HCT116 (cell line): ENCODE measurements around the gene RPRM. TPM values are rescaled to one million over a fixed set of nuclear protein-coding genes. Genes with fewer than 3 reads are reported as not detected.

Experiments used
- ATAC-seq: fragments of 200-7000 bp; cut with Tn5 transposase; 2 replicates; pipeline ENCODE4 v1.9.1; 2020; ENCODE audit warnings: mild to moderate bottlenecking, moderate library complexity
- Bru-seq: library from RNA; stranded (reverse); fragments of 400-500 nt; gene quantifications from one replicate; lab custom pipeline; 2021; lab: Mats Ljungman, UMichigan
- BruChase-seq, 2 experiments: library from RNA; stranded (reverse); fragments of 400-500 nt; gene quantifications; one replicate each; lab custom pipeline; 2021; lab: Mats Ljungman, UMichigan
- BruUV-seq: library from RNA; stranded (reverse); fragments of 400-500 nt; replicated peaks from 2 replicates; lab custom pipeline; 2021; lab: Mats Ljungman, UMichigan
- CTCF ChIA-PET: fragments of 300-600 bp; sonication (Branson Sonifier 250); formaldehyde crosslinking; loops from one replicate; lab custom pipeline; 2021; ENCODE audit warnings: antibody characterized with exemption; lab: Charles Lee
- POLR2A ChIA-PET: fragments of 300-600, 350-600 bp; sonication (Branson Sonifier 250); formaldehyde crosslinking; loops from one replicate; lab custom pipeline; 2021; ENCODE audit warnings: antibody characterized with exemption; lab: Charles Lee
- RAD21 ChIA-PET, 2 experiments: fragments of 300-600 bp; sonication (Branson Sonifier 250); formaldehyde crosslinking; loops; one replicate each; lab custom pipeline; 2023; ENCODE audit warnings: low total read pairs in 2 of 2; ENCODE audit not compliant: uncharacterized antibody in 2 of 2, unreplicated experiment in 2 of 2, low non-redundant PET in 1 of 2; lab: Charles Lee
- DNase-seq: peaks from one replicate; pipeline ENCODE4 v3.0.0-alpha.2; 2010; ENCODE audit warnings: low read depth, low spot score
- H2AFZ ChIP-seq: fragments of 200-600 bp; shearing (Covaris generic), sonication (generic); 2 replicates; pipeline ENCODE4 v1.6.1; 2017; ENCODE audit warnings: low read depth, mixed run types, mixed read lengths, antibody characterized with exemption, low read length; ENCODE audit not compliant: poor library complexity, severe bottlenecking
- H3K27ac ChIP-seq: 2 replicates; pipeline ENCODE4 v1.5.1; 2012; ENCODE audit warnings: low read depth, low read length
- H3K27me3 ChIP-seq: fragments of 200-600 bp; sonication (generic); 2 replicates; pipeline ENCODE4 v1.6.1; 2016; ENCODE audit warnings: mixed run types, low read length, mixed read lengths; ENCODE audit not compliant: insufficient read depth
- H3K36me3 ChIP-seq, 2 experiments: fragments of 200-500 bp in 1 of 2; fragments of 200-600 bp in 1 of 2; sonication (Bioruptor generic) in 1 of 2; sonication (generic) in 1 of 2; 2 replicates each; pipeline versions ENCODE4 v1.5.1 to v1.6.1; 2014 to 2016; ENCODE audit warnings: low read length in 2 of 2, inconsistent platforms in 1 of 2, mixed read lengths in 1 of 2, mixed run types in 1 of 2; ENCODE audit not compliant: insufficient read depth in 2 of 2, control insufficient read depth in 1 of 2
- H3K4me1 ChIP-seq, 2 experiments: fragments of 200-600 bp in 1 of 2; sonication (generic) in 1 of 2; 2 replicates each; pipeline versions ENCODE4 v1.5.1 to v1.6.1; 2012 to 2017; ENCODE audit warnings: low read length in 2 of 2, inconsistent platforms in 1 of 2, mild to moderate bottlenecking in 1 of 2, mixed read lengths in 1 of 2, mixed run types in 1 of 2, moderate library complexity in 1 of 2; ENCODE audit not compliant: insufficient read depth in 2 of 2, control insufficient read depth in 1 of 2
- H3K4me2 ChIP-seq: fragments of 200-600 bp; sonication (generic); 2 replicates; pipeline ENCODE4 v1.6.1; 2017; ENCODE audit warnings: mixed run types, low read length, mixed read lengths
- H3K4me3 ChIP-seq, 2 experiments: fragments of 200-600 bp in 1 of 2; sonication (generic) in 1 of 2; replicated peaks in 1 of 2; 2 replicates each; pipeline ENCODE4 v1.5.1; 2011 to 2016; ENCODE audit warnings: low read length in 2 of 2, control low read depth in 1 of 2, low read depth in 1 of 2, mild to moderate bottlenecking in 1 of 2, mixed read lengths in 1 of 2, mixed run types in 1 of 2
- H3K79me2 ChIP-seq: fragments of 200-600 bp; sonication (generic); 2 replicates; pipeline ENCODE4 v1.6.1; 2017; ENCODE audit warnings: mild to moderate bottlenecking, mixed run types, low read length, moderate library complexity, mixed read lengths; ENCODE audit not compliant: insufficient read depth
- H3K9ac ChIP-seq: fragments of 200-600 bp; sonication (generic); 2 replicates; pipeline ENCODE4 v1.6.1; 2016; ENCODE audit warnings: low read length, mixed read lengths
- H3K9me2 ChIP-seq: fragments of 200-600 bp; sonication (generic), shearing (Covaris generic); 2 replicates; pipeline ENCODE4 v1.6.1; 2017; ENCODE audit warnings: mixed run types, mild to moderate bottlenecking, moderate library complexity; ENCODE audit not compliant: insufficient read depth
- H3K9me3 ChIP-seq, 2 experiments: fragments of 200-500 bp in 1 of 2; fragments of 200-600 bp in 1 of 2; sonication (Bioruptor generic) in 1 of 2; sonication (generic) in 1 of 2; 2 replicates each; pipeline ENCODE4 v1.6.1; 2014 to 2017; ENCODE audit warnings: low read length in 2 of 2, mixed read lengths in 2 of 2, inconsistent platforms in 1 of 2, low read depth in 1 of 2, mild to moderate bottlenecking in 1 of 2, mixed run types in 1 of 2, moderate library complexity in 1 of 2; ENCODE audit not compliant: control insufficient read depth in 1 of 2, insufficient read depth in 1 of 2
- H4K20me1 ChIP-seq: fragments of 200-600 bp; sonication (generic), shearing (Covaris generic); 2 replicates; pipeline ENCODE4 v1.6.1; 2017; ENCODE audit warnings: mixed run types, mild to moderate bottlenecking, moderate library complexity; ENCODE audit not compliant: insufficient read depth
- CBX3 ChIP-seq: IDR thresholded peaks from 2 replicates; pipeline ENCODE4 v1.6.1; 2012; ENCODE audit warnings: low read depth
- CEBPB ChIP-seq: IDR thresholded peaks from 2 replicates; pipeline ENCODE4 v1.6.1; 2012; ENCODE audit warnings: low read depth
- EGR1 ChIP-seq: IDR thresholded peaks from 2 replicates; pipeline ENCODE4 v1.6.1; 2012; ENCODE audit warnings: low read depth
- EZH2 ChIP-seq: fragments of 200-600 bp; sonication (generic); IDR thresholded peaks from 2 replicates; pipeline ENCODE4 v1.6.1; 2017; ENCODE audit warnings: antibody characterized with exemption, mixed run types
- EZH2phosphoT487 ChIP-seq: fragments of 200-600 bp; IDR thresholded peaks from 2 replicates; pipeline ENCODE4 v1.6.1; 2018; ENCODE audit warnings: antibody characterized with exemption, borderline replicate concordance
- FOSL1 ChIP-seq: IDR thresholded peaks from 2 replicates; pipeline ENCODE4 v1.6.1; 2012; ENCODE audit warnings: low read depth
- JUND ChIP-seq: IDR thresholded peaks from 2 replicates; pipeline ENCODE4 v1.6.1; 2012
- POLR2A ChIP-seq: IDR thresholded peaks from 2 replicates; pipeline ENCODE4 v1.7.0; 2011; ENCODE audit warnings: borderline replicate concordance; ENCODE audit not compliant: insufficient read depth, insufficient read length; ENCODE audit errors: extremely low read depth
- POLR2AphosphoS5 ChIP-seq: IDR thresholded peaks from 2 replicates; pipeline ENCODE4 v1.6.1; 2011; ENCODE audit warnings: mild to moderate bottlenecking, low read depth, low read length, moderate library complexity
- RAD21 ChIP-seq: IDR thresholded peaks from 2 replicates; pipeline ENCODE4 v1.6.1; 2012; ENCODE audit warnings: low read depth, mild to moderate bottlenecking
- SIN3A ChIP-seq: IDR thresholded peaks from 2 replicates; pipeline ENCODE4 v1.6.1; 2012; ENCODE audit warnings: low read depth
- SP1 ChIP-seq: IDR thresholded peaks from 2 replicates; pipeline ENCODE4 v1.6.1; 2012; ENCODE audit warnings: low read depth
- TCF7L2 ChIP-seq: IDR thresholded peaks from 2 replicates; pipeline ENCODE4 v1.7.0; 2011; ENCODE audit warnings: borderline replicate concordance, inconsistent platforms; ENCODE audit not compliant: insufficient read depth, insufficient read length; ENCODE audit errors: extremely low read depth
- ZNF274 ChIP-seq: fragments of 200-500 bp; sonication (Bioruptor generic); IDR thresholded peaks from 2 replicates; pipeline ENCODE4 v1.6.1; 2014; ENCODE audit warnings: mild to moderate bottlenecking, low read depth, low read length, inconsistent platforms
- intact Hi-C: fragments of 100-400 bp; cut with micrococcal nuclease; formaldehyde crosslinking; loops from 2 replicates; pipeline ENCODE4 v1.10.0; 2022
- long read RNA-seq: library from polyadenylated mRNA; unstranded; transcript quantifications from one replicate; pipeline ENCODE4 v2.0.0, GENCODE V29; 2021; ENCODE audit not compliant: unreplicated experiment
- polyA plus RNA-seq: library from polyadenylated mRNA; unstranded; fragments of >200 nt; gene quantifications from 2 replicates; pipeline ENCODE4 v1.2.1, GENCODE V29; 2012; ENCODE audit warnings: missing spikeins
- total RNA-seq: library from RNA; stranded (reverse); gene quantifications from one replicate; pipeline ENCODE4 v1.2.1, GENCODE V29; 2021; ENCODE audit not compliant: unreplicated experiment
- TF ChIP-seq, protein P1 (sequence below), 3 experiments: fragments of 200-600 bp in 1 of 3; sonication (generic) in 1 of 3; IDR thresholded peaks in 2 of 3; conservative IDR thresholded peaks in 1 of 3; 2 replicates each; pipeline ENCODE4 v1.5.1; 2012 to 2017; ENCODE audit warnings: low read depth in 2 of 3, low read length in 2 of 3, antibody characterized with exemption in 1 of 3, borderline replicate concordance in 1 of 3, control low read depth in 1 of 3, mild to moderate bottlenecking in 1 of 3, mixed read lengths in 1 of 3, mixed run types in 1 of 3, moderate library complexity in 1 of 3; ENCODE audit not compliant: insufficient read depth in 1 of 3
- TF ChIP-seq, protein P2 (sequence below): IDR thresholded peaks from 2 replicates; pipeline ENCODE4 v1.6.1; 2012

The RPRM gene
- total RNA-seq, result not detected
- polyA plus RNA-seq, result 0.08 and 0.29 TPM in 2 replicates
- Bru-seq, nascent RNA, result percentile 28 among the genes with signal in this experiment
- BruChase-seq, experiment 1, labeled RNA remaining after a 6-hour chase, result not detected
- not detected for BruChase-seq, experiment 2, labeled RNA remaining after a 2-hour chase
- long read RNA-seq, result 0 reads

DNA sequence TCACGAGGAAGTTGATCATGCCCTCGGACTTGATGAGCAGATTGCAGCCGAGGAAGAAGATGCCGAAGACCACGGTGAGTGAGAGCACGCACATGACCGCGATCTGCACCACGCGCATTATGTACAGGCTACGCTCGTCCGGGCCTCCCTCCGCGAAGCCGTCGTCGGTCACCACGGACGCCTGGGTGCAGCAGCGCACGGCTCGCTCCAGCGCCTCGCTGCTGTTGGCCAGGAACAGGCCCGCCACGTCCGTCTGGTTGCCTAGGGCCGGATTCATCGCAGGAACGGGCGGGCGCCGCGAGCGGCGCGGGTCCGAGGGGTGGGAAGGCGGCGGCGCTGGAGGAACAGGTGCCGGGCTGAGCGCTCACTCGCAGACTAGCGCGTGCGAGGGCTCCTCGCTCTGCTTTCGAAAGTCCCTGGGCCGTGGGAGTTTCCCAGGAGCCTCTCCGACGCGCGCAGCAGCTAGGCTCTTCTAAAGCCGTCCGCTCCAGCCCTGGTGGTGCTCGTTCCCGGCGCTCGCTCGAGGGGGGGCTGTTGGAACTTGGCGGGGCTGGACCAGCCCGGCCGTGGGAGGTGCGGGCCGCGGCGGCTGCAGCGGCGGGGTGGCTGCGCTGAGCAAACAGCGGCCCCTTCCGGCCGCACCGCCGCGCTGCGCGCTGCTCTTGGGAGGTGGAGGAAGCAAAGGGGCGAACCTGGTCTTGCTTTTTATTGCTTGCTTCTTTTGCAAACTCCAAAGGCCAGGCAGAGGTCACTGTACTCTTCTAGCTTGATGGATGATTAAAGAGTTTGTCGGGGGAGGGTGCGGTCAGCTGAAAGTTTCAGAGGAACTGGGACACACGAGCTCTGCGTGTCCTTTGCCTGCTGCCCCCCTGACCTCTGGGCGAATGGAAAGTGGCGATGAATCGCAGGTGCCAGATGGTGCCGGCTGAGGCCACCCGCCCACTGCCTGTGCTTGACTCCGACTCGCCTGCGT is at the start of gene RPRM:
TSS of gene RPRM (minus strand) at position 474 of the 973 bp plus-strand sequence. CDS start at position 277, 197 bp downstream.
- peak within 1 kb of the TSS; percentile 38 to 54 for H3K4me3 ChIP-seq
- no peaks in the 10 kb centered on the region for H4K20me1 ChIP-seq
- intact Hi-C loops, result loop anchor here (1.0 to 5.0 kb wide), 4 partner anchors 315 to 896 kb away; no protein-coding TSS in a partner anchor
- peak; percentile 98 for ATAC-seq
- no peaks in the 10 kb centered on the region for H3K9me3 ChIP-seq
- TF ChIP-seq, protein P1, sequence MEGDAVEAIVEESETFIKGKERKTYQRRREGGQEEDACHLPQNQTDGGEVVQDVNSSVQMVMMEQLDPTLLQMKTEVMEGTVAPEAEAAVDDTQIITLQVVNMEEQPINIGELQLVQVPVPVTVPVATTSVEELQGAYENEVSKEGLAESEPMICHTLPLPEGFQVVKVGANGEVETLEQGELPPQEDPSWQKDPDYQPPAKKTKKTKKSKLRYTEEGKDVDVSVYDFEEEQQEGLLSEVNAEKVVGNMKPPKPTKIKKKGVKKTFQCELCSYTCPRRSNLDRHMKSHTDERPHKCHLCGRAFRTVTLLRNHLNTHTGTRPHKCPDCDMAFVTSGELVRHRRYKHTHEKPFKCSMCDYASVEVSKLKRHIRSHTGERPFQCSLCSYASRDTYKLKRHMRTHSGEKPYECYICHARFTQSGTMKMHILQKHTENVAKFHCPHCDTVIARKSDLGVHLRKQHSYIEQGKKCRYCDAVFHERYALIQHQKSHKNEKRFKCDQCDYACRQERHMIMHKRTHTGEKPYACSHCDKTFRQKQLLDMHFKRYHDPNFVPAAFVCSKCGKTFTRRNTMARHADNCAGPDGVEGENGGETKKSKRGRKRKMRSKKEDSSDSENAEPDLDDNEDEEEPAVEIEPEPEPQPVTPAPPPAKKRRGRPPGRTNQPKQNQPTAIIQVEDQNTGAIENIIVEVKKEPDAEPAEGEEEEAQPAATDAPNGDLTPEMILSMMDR (IDR thresholded peaks at IDR 0.05 in 2 of 3, conservative IDR thresholded peaks at IDR 0.05 in 1 of 3; ENCODE audit: borderline replicate concordance in 1 of 3, insufficient read depth in 1 of 3, low read depth in 2 of 3, low read length in 2 of 3), result peak; percentile 48 to 94 (median 88); a peak in 5 of 6 replicates
- TF ChIP-seq ZNF274, result no peak
- TF ChIP-seq TCF7L2, result no peak
- TF ChIP-seq RAD21, result peak; percentile 87
- TF ChIP-seq EGR1, result no peak
- no peak for TF ChIP-seq POLR2A
- TF ChIP-seq, protein P2, sequence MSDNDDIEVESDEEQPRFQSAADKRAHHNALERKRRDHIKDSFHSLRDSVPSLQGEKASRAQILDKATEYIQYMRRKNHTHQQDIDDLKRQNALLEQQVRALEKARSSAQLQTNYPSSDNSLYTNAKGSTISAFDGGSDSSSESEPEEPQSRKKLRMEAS, result no peak
- TF ChIP-seq CBX3, result no peak
- no peak for TF ChIP-seq CEBPB
- no peak for TF ChIP-seq POLR2AphosphoS5
- TF ChIP-seq SP1, result no peak
- TF ChIP-seq FOSL1, result no peak
- no peak for TF ChIP-seq JUND
- TF ChIP-seq SIN3A, result no peak
- no peak for TF ChIP-seq EZH2
- no peak for TF ChIP-seq EZH2phosphoT487
- H2AFZ ChIP-seq, result peak within 1 kb of the TSS; percentile 94
- no peaks in the 10 kb centered on the region for H3K36me3 ChIP-seq
- POLR2A ChIA-PET, result interaction anchor here (0.7 kb wide), 1 partner anchor 12 kb away, joined by 3 read pairs; no protein-coding TSS in a partner anchor
- H3K27ac ChIP-seq, result no peak within 1 kb of the TSS
- CTCF ChIA-PET, result interaction anchor here (0.8 to 2.0 kb wide), 3 partner anchors 8 to 47 kb away, joined by 3 to 5 read pairs (median 3); no protein-coding TSS in a partner anchor
- no peaks in the 10 kb centered on the region for H3K9me2 ChIP-seq
- H3K4me1 ChIP-seq, result peaks cover 0 to 10% of the 10 kb centered on the region in 2 experiments; a peak in 3 of 4 replicates
- no peak within 1 kb of the TSS for H3K9ac ChIP-seq
- RAD21 ChIA-PET, result interaction anchor here in 1 of 2 experiments (0.7 kb wide), 1 partner anchor 312 kb away, joined by 5 read pairs; no protein-coding TSS in a partner anchor
- no TSS peak for BruUV-seq
- no peaks in the 10 kb centered on the region for H3K79me2 ChIP-seq
- peak; percentile 29 for DNase-seq
- H3K4me2 ChIP-seq, result peak within 1 kb of the TSS; percentile 94
- H3K27me3 ChIP-seq, result no peaks in the 10 kb centered on the region
